HL-60/S4 (cell line): Measurements from ENCODE around the gene TEX264.

Source experiments
- in situ Hi-C: fragments of 300-500 bp; cut with MboI; formaldehyde crosslinking; loops from 2 replicates; pipeline ENCODE4 v1.14.3; 2022; ENCODE audit warnings: low sequenced_read_pairs

The TEX264 gene

GRCh38 chr3:51747840-51748239 lies 76.8 kb downstream of the TEX264 start:
- in situ Hi-C loops: no loop called here

- in situ Hi-C loops: no loop called here
Measured at GRCh38 chr3:51748327-51748726, 77.3 kb downstream of the TEX264 start.

- in situ Hi-C loops: no loop called here
Measured at GRCh38 chr3:51750878-51751277, 79.8 kb downstream of the TEX264 start.

GRCh38 chr3:51751287-51751686 lies 80.2 kb downstream of the TEX264 start:
- in situ Hi-C loops: no loop called here
